BE2C (cell line): Measurements from ENCODE around the gene SLC12A6.
A peak's percentile ranks its signal among the peaks of the same experiment; 100 is the strongest.
"Not testable (repeated sequence)": the region's sequence is repeated elsewhere in the genome, so short reads cannot be mapped to it uniquely, and the experiment has no call there.

ENCODE experiments used
- DNase-seq: peaks from one replicate; pipeline ENCODE4 v3.0.0-alpha.2; 2020
- H3K27me3 ChIP-seq: fragments of 250-450 bp; sonication (Bioruptor Pico); 2 replicates; pipeline ENCODE4 v1.5.1; 2020; ENCODE audit warnings: mild to moderate bottlenecking
- H3K36me3 ChIP-seq: fragments of 250-450 bp; sonication (Bioruptor Pico); 2 replicates; pipeline ENCODE4 v1.5.1; 2020; ENCODE audit warnings: mild to moderate bottlenecking
- H3K4me1 ChIP-seq: fragments of 250-450 bp; sonication (Bioruptor Pico); 2 replicates; pipeline ENCODE4 v1.5.1; 2020
- H3K4me3 ChIP-seq: 2 replicates; pipeline ENCODE4 v1.5.1; 2011; ENCODE audit warnings: low read depth, low read length
- H3K9me3 ChIP-seq: fragments of 250-450 bp; sonication (Bioruptor Pico); 2 replicates; pipeline ENCODE4 v1.5.1; 2020
- TF ChIP-seq, protein P1 (sequence below): IDR thresholded peaks from 2 replicates; pipeline ENCODE4 v1.5.1; 2012; ENCODE audit warnings: mild to moderate bottlenecking, low read depth, low read length

The SLC12A6 gene

DNA sequence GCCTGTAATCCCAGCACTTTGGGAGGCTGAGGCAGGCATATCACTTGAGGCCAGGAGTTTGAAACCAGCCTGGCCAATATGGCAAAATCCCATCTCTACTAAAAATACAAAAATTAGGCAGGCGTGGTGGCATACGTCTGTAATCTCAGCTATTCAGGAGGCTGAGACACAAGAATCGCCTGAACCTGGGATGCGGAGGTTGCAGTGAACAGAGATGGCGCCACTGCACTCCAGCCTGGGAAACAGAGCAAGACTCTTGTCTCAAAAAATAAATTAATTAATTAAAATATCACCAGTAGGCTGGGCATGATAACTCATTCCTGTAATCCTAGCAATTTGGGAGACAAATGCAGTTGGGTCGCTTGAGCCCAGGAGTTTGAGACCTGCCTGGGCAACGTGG, 144.3 kb downstream of the SLC12A6 start:
- not testable (repeated sequence) for DNase-seq

DNA sequence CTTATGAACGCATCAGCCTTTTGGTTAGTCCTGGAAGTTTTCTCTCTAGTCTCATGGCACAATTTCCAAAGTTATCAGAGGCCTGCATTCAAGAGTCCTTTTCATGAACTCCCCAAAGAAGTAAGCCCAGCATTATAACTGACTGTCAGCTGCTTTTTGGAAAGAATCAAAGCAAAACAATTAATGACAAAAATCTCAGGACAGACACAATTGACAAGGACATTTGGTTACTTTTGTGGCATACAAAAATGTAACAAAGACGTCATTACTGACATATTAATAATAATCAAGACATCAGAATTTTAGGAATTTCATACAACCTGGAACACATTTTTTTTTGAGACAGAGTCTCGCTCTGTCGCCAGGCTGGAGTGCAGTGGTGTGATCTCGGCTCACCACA, 148.9 kb downstream of the SLC12A6 start:
- no peaks in the 10 kb centered on the region; the same call in 1 of the 2 replicates for H3K36me3 ChIP-seq
- TF ChIP-seq, protein P1, sequence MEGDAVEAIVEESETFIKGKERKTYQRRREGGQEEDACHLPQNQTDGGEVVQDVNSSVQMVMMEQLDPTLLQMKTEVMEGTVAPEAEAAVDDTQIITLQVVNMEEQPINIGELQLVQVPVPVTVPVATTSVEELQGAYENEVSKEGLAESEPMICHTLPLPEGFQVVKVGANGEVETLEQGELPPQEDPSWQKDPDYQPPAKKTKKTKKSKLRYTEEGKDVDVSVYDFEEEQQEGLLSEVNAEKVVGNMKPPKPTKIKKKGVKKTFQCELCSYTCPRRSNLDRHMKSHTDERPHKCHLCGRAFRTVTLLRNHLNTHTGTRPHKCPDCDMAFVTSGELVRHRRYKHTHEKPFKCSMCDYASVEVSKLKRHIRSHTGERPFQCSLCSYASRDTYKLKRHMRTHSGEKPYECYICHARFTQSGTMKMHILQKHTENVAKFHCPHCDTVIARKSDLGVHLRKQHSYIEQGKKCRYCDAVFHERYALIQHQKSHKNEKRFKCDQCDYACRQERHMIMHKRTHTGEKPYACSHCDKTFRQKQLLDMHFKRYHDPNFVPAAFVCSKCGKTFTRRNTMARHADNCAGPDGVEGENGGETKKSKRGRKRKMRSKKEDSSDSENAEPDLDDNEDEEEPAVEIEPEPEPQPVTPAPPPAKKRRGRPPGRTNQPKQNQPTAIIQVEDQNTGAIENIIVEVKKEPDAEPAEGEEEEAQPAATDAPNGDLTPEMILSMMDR = no peak
- DNase-seq = no peak
- no peaks in the 10 kb centered on the region for H3K27me3 ChIP-seq
- H3K9me3 ChIP-seq = no peaks in the 10 kb centered on the region
- H3K4me3 ChIP-seq = no peak overlapping the region
- no peaks in the 10 kb centered on the region for H3K4me1 ChIP-seq

More for the DNA sequence above, 144.3 kb downstream of the SLC12A6 start:
- TF ChIP-seq, protein P1 = peak; percentile 19; the same call in 1 of the 2 replicates
- H3K9me3 ChIP-seq, H3K4me3 ChIP-seq, H3K27me3 ChIP-seq, H3K4me1 ChIP-seq, H3K36me3 ChIP-seq: not testable (repeated sequence)

GRCh38 chr15:34185666-34186065, 151.9 kb downstream of the SLC12A6 start:
- no peaks in the 10 kb centered on the region for H3K27me3 ChIP-seq
- TF ChIP-seq, protein P1 = no peak
- DNase-seq = no peak
- H3K36me3 ChIP-seq = no peaks in the 10 kb centered on the region; the same call in 1 of the 2 replicates
- H3K4me3 ChIP-seq = no peak overlapping the region
- no peaks in the 10 kb centered on the region for H3K4me1 ChIP-seq
- no peaks in the 10 kb centered on the region for H3K9me3 ChIP-seq

- TF ChIP-seq, protein P1 = no peak
- H3K4me3 ChIP-seq = no peak overlapping the region
- DNase-seq = no peak
- no peaks in the 10 kb centered on the region; the same call in 1 of the 2 replicates for H3K36me3 ChIP-seq
- H3K27me3 ChIP-seq = no peaks in the 10 kb centered on the region
- no peaks in the 10 kb centered on the region for H3K9me3 ChIP-seq
- no peaks in the 10 kb centered on the region for H3K4me1 ChIP-seq
These were observed 154.6 kb downstream of the SLC12A6 start for GRCh38 chr15:34182942-34183341.
